ENCODE data around the gene NKD2.
"Not testable (repeated sequence)": the region's sequence is repeated elsewhere in the genome, so short reads cannot be mapped to it uniquely, and the experiment has no call there.

The NKD2 gene, protein sequence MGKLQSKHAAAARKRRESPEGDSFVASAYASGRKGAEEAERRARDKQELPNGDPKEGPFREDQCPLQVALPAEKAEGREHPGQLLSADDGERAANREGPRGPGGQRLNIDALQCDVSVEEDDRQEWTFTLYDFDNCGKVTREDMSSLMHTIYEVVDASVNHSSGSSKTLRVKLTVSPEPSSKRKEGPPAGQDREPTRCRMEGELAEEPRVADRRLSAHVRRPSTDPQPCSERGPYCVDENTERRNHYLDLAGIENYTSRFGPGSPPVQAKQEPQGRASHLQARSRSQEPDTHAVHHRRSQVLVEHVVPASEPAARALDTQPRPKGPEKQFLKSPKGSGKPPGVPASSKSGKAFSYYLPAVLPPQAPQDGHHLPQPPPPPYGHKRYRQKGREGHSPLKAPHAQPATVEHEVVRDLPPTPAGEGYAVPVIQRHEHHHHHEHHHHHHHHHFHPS

DNA sequence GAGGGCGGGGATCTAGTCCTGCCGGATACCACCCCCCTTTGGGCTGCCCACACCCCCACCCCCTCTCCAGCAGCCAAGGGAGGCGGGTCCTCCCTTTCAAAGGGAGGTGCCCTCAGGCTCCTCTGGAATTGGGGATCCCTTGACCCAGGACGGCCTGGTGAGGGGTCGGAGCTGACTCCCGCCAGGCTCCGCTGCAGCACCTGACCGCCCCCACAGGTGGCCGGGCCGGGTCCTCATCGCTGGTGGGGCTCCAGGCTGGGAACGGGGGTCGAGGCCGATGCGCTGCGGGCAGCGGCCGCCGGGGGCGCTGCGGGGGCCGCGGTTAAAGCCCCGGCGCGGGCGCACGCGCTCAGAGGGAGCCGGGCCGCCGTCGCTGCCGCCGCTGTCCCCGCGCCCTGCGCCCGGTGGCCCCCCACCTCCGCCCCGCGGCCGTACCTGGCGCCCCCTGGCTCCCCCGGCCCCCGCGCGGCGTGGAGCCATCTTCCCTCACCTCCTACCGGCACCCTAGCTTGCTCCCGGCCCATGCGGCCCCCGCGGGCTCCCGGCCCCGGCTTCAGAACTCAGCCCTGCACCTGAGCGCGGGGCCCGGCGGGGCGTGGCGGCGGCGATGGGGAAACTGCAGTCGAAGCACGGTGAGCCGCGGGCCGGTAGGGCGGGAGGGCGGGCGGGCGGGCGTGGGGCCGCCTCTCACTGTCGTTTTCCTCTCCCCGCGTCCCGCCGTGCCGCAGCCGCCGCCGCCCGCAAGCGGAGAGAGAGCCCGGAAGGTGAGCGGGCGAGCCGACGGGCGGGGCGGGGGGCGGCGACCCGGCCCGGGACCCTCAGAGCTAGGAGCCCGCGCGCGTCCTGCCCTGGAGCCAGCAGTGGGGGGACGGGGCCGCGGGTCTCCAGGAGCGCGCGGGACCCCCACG is at the start of gene NKD2:
NKD2 (plus strand) TSS at position 352 of the 908 bp plus-strand sequence; CDS start at position 608, 256 bp downstream.
- peak; percentile 25 for DNase-seq

DNA sequence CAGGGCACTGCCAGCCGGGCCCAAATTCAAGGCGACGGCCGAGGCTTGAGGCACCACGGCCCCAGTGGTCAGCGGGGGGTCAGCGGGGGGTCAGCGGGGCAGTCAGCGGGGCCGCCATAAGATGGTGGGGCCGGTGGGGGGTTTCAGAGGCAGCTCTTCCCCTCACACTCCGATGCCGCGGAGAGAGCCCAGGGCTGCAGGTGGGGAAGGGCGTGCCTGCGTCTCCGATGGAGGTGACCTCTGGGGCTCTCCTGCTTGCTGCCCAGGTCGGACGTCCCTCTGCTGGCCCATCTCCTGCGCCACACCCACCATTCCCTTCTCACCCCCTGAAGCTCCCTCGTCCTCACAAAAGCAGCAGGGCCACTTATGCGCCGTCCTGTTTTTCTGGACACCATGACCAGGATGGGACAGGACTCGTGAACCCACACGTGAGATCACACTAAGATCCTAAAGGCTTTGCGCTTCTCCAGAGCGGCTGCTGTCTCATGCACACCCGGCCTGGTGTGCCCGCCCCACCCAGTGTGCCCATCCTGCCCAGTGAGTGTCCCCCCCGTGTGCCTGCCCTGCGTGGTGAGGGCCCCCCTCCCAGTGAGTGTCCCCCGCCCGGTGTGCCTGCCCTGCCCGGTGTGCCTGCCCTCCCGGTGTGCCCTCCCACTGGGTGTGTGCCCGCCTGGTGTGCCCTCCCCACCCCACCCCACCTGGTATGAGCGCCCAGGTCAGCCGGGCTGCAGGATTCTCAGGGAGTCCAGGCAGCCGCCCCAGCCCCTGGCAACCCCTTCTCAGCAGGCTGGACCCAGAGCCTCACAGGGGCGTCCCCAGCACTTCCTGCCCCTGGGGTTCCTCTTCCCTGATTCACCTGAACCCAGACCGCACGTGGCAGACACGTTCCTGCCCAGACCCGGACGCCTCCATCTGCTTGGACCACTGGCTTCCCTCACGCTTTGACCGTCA is 48.7 kb upstream of the NKD2 start:
- no peak for DNase-seq

- no peak for DNase-seq
These were observed 48.1 kb upstream of the NKD2 start for GRCh38 chr5:960551-960950.

- no peak for DNase-seq
These were observed 47.4 kb upstream of the NKD2 start for GRCh38 chr5:961002-961710.

GRCh38 chr5:961711-962240 is 46.8 kb upstream of the NKD2 start:
- no peak for DNase-seq

- DNase-seq = no peak
These were observed 46.2 kb upstream of the NKD2 start for GRCh38 chr5:962386-962785.

- DNase-seq = no peak
These were observed 45.8 kb upstream of the NKD2 start for GRCh38 chr5:962801-963200.

GRCh38 chr5:963310-963672 is 45.3 kb upstream of the NKD2 start:
- no peak for DNase-seq

DNA sequence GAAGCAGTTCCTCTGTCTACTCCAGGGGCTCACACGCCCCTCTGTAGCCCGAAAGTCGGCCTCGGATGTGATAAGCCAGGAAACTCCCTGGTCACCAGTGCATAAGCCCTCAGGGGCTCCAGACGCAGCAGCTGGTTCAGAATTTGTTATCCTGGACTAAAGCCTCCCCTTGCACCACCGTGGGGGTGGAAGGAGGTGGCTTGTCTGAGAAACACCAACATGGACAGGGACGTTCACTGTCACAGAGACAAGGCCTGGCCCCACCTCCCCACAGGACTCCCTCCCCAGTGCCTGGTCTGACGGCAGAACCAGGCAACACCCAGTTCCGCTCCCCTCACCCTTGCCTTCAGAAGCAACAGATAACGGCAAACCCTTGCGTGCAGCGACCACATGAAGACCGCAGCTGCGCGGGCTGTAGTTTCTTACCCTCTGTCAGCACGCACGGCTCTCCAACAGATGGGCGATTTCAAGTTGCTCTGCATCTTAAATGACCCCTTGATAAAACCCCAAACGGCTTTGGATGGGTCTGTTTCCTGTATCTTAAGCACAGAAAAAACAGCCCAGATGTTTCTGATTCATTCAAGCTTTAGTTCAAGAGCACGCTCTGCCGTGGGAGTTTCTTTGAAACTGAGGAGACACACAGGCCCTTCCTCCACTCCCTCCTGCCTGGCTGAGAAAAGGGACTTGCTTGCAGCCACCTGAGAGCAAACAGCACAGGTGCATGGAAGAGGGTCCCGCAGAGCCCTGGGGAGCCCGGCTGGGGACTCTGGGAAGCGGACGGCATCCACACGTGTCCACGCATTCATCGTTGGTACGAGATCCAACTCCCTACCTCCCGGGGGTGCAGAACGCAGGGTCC is 44.7 kb upstream of the NKD2 start:
- DNase-seq = peak; percentile 26

DNA sequence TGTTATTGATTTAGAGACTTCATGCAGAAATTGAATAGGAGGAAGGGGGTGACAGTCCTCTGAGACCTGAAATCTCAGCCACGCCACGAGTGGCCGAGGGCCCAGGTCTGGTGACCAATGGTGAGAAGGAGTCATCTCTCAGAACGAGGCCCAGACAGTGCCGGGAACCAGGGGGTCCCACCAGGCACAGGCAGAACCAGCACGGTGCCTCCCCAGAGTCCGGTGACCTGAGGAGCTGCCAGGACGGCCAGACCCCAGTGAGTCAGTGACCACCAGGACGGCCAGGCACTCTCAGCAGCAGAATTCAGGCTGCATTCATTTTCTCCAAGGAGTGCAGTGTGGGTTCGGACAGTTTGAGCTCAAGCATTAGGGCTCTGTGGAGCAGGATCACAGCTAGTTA is 43.8 kb upstream of the NKD2 start:
- DNase-seq = no peak

DNA sequence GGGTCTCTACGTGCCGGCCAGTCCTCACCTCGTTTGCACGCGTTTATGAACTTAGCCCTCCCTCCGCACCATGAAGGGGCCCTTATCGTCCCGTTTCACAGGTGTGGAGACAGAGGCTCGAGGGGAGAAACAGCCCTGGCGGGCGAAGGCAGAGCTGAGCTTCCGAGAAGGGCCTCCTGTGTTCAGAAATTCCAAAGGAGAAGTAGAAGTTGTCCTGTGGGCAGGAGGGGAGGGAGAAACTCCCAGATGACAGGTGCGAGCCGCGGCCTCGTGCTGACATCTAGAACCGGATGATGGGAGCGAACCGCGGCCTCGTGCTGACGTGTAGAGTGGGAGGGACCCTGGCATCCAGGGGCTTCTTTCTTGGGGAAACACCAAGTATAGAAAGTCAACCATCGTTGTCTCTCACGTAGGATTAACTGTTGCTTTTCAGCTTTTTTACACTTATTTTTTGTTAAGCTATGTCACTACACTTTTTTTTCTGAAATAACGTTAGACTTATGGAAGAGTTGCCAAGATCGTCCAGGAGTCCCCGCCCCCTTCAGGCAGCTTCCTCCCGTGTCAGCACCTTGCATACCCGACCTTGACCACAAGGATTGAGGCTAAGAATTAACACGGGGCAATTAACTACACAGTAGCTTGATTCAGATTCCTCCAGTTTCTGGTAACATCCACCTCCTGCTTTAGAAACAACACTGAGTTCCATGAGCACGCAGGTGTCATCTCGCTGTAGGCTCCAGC is 42.8 kb upstream of the NKD2 start:
- DNase-seq = no peak

GRCh38 chr5:966345-966710 is 42.3 kb upstream of the NKD2 start:
- DNase-seq = no peak

GRCh38 chr5:966941-967340 is 41.7 kb upstream of the NKD2 start:
- no peak for DNase-seq

GRCh38 chr5:968881-969280 is 39.7 kb upstream of the NKD2 start:
- no peak for DNase-seq

- DNase-seq = no peak
These were observed 39.2 kb upstream of the NKD2 start for GRCh38 chr5:969408-969839.

DNA sequence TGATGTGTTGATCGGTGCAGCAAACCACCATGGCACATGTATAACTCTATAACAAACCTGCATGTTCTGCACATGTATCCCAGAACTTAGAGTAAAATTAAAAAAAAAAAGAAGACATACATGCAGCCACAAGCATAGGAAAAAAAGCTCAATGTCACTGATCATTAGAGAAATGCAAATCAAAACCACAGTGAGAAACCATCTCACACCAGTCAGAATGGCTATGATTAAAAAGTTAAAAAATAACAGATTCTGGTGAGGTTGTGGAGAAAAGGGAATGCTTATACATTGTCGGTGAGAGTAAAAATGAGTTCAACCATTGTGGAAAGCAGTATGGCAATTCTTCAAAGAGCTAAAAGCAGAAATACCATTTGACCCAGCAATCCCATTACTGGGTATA is 36.0 kb upstream of the NKD2 start:
- DNase-seq = not testable (repeated sequence)

DNA sequence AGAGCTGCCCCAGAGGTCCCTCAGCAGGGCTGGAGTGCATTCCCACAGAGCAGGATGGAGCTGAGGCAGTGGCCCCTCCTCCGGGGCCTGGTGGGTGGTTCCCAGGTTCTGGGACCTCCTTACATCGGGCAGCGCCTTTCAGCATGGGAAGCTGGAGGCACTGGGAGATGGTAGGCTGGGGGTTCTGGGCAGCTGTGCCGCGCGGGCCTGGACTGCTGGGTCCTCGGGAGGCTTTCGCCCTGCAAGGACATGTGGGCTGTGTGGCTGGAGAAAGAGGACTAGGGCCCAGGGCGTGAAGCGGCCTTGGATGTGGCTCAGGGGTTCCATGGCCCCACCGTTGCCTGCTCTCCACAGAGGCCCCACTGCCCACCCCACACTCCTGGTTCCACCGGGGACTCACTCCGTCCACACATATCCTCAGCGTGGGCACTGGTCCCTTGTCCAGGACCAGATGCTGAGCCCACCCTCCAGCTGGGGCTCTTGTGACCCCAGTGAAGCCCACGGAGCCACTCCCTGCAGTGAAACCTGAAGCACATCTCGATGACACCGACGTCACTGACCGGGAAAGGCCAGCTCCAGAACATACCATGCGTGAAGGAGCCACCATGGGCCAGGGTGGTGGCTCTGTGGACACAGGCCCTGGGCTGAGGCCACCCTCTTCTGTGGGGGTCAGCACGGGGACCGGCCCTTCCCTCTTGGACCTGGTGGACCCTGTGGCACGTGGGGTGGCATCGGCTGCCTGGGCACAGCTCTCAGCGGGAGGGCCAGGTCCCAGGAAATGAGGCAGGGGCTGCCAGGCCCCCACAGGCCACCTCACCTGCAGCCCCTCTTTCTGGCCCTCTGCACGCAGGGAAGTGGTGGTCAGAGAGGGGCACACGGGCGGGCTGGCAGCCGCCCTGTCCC is 31.5 kb upstream of the NKD2 start:
- no peak for DNase-seq

DNA sequence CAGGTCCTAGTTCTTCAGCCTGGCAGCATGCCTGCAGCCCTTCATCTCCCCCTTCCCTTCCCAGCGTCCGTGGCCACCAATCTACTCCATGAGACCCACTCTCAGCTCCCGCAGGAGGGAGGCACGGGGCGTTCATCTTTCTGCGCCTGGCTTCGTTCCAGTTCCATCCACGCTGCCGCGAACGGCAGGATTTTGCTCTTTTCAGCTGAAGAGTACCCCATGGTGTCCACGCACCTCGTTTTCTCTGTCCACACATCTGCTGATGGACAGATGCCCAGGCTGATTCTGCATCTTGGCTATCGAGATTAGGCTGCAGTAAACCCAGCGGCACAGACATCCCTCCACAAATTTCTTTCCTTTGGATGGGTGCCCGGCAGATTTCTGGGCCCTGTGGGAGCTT is 30.5 kb upstream of the NKD2 start:
- no peak for DNase-seq

DNA sequence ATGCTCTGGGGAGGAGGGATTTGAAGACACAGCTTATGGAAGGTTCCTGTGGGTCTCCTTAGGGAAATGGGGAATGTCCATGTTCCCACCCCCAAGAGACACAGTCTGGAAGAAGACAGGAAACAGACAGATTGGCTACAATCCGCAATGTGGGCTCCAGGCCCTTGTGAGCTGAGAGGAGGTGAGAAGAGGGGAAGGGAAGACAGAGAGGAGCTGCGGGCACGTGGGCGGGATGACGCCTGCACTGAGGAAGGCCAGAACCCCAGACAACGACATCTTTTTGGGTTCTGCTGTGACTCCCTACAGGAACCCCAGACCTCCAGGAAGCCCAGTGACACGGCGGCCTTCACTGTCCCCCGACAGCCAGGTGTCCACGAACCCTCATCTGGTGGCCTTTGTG is 29.9 kb upstream of the NKD2 start:
- DNase-seq = no peak
